B cell (primary cell): ENCODE measurements around the gene RABGAP1. TPM values are rescaled to one million over a fixed set of nuclear protein-coding genes. Genes with fewer than 3 reads are reported as not detected.

ENCODE experiments used
- ATAC-seq: fragments of 200-7000 bp; cut with Tn5 transposase; one replicate; pipeline ENCODE4 v1.10.0; 2021; ENCODE audit warnings: low read depth, mild to moderate bottlenecking, moderate number of reproducible peaks, moderate library complexity
- CTCF ChIA-PET: fragments of 350-600 bp; sonication (Branson Sonifier 250); formaldehyde crosslinking; loops from one replicate; lab custom pipeline; 2021; ENCODE audit warnings: antibody characterized with exemption, inconsistent platforms; lab: Charles Lee
- POLR2A ChIA-PET: fragments of 350-600 bp; sonication (Branson Sonifier 250); formaldehyde crosslinking; loops from one replicate; lab custom pipeline; 2021; ENCODE audit warnings: antibody characterized with exemption; lab: Charles Lee
- DNase-seq: peaks from one replicate; pipeline ENCODE4 v3.0.0; 2013
- H2AFZ ChIP-seq: 2 replicates; pipeline ENCODE4 v1.6.1; 2012; ENCODE audit warnings: mild to moderate bottlenecking, low read depth, low read length; ENCODE audit not compliant: insufficient read depth, poor library complexity, severe bottlenecking
- H3K27ac ChIP-seq, 2 donors: 1 replicate in 1 of 2; 2 replicates in 1 of 2; pipeline ENCODE4 v1.5.1; 2012 to 2013; ENCODE audit warnings: low read length in 2 of 2, mild to moderate bottlenecking in 2 of 2, moderate library complexity in 1 of 2
- H3K27me3 ChIP-seq, 4 experiments: fragments of 200-600 bp in 1 of 4; sonication (generic) in 1 of 4; replicated peaks in 1 of 4; 1 replicate in 2 of 4; 2 replicates in 2 of 4; pipeline versions ENCODE4 v1.6.1 to v1.7.0; 2013 to 2016; ENCODE audit warnings: low read length in 3 of 4, mild to moderate bottlenecking in 2 of 4, mixed read lengths in 1 of 4, moderate library complexity in 1 of 4; ENCODE audit not compliant: insufficient read depth in 4 of 4, control insufficient read depth in 3 of 4; ENCODE audit errors: control extremely low read depth in 1 of 4
- H3K36me3 ChIP-seq, 2 experiments: replicated peaks in 1 of 2; 1 replicate in 1 of 2; 2 replicates in 1 of 2; pipeline versions ENCODE4 v1.6.1 to v1.7.1; 2013; ENCODE audit warnings: low read length in 1 of 2; ENCODE audit not compliant: insufficient read depth in 2 of 2, control insufficient read depth in 1 of 2; ENCODE audit errors: control extremely low read depth in 1 of 2, extremely low read depth in 1 of 2
- H3K4me1 ChIP-seq, 2 donors: fragments of 200-600 bp in 1 of 2; sonication (generic) in 1 of 2; 1 replicate in 1 of 2; 2 replicates in 1 of 2; pipeline versions ENCODE4 v1.5.1 to v1.6.1; 2013 to 2017; ENCODE audit warnings: low read length in 2 of 2; ENCODE audit not compliant: control insufficient read depth in 2 of 2, insufficient read depth in 2 of 2
- H3K4me2 ChIP-seq: replicated peaks from 2 replicates; pipeline ENCODE3; 2012; ENCODE audit warnings: mild to moderate bottlenecking, low read depth, low read length; ENCODE audit not compliant: poor library complexity, severe bottlenecking
- H3K4me3 ChIP-seq, 5 experiments: fragments of 200-600 bp in 1 of 5; sonication (generic) in 1 of 5; 1 replicate in 3 of 5; 2 replicates in 2 of 5; pipeline versions ENCODE4 v1.5.1 to v1.7.0; 2011 to 2016; ENCODE audit warnings: low read length in 4 of 5, mild to moderate bottlenecking in 4 of 5, low read depth in 2 of 5, control low read depth in 1 of 5, moderate library complexity in 1 of 5; ENCODE audit not compliant: insufficient read depth in 1 of 5; ENCODE audit errors: control extremely low read depth in 1 of 5, extremely low read depth in 1 of 5
- H3K79me2 ChIP-seq: fragments of 200-600 bp; sonication (generic); one replicate; pipeline ENCODE4 v1.6.0; 2016; ENCODE audit warnings: low read length; ENCODE audit not compliant: control insufficient read depth, insufficient read depth
- H3K9ac ChIP-seq: fragments of 200-600 bp; sonication (generic); 2 replicates; pipeline ENCODE4 v1.6.1; 2017; ENCODE audit warnings: mild to moderate bottlenecking, low read length, moderate library complexity
- H3K9me3 ChIP-seq, 3 donors: one replicate each; pipeline versions ENCODE4 v1.6.1 to v1.7.1; 2013; ENCODE audit warnings: low read length in 2 of 3; ENCODE audit not compliant: control insufficient read depth in 2 of 3, insufficient read depth in 1 of 3; ENCODE audit errors: control extremely low read depth in 1 of 3
- H4K20me1 ChIP-seq: 2 replicates; pipeline ENCODE4 v1.6.0; 2012; ENCODE audit warnings: mild to moderate bottlenecking, low read length; ENCODE audit not compliant: insufficient read depth, control insufficient read depth, poor library complexity, severe bottlenecking
- H3K27ac Mint-ChIP-seq: one replicate; pipeline ENCODE4 v1.8.0; 2021; ENCODE audit warnings: mixed read lengths
- H3K27me3 Mint-ChIP-seq: one replicate; pipeline ENCODE4 v1.8.0; 2021; ENCODE audit warnings: mixed read lengths
- H3K4me1 Mint-ChIP-seq: one replicate; pipeline ENCODE4 v1.8.0; 2021; ENCODE audit warnings: mixed read lengths
- H3K4me3 Mint-ChIP-seq: one replicate; pipeline ENCODE4 v1.8.0; 2021; ENCODE audit warnings: mixed read lengths
- H3K9me3 Mint-ChIP-seq: one replicate; pipeline ENCODE4 v1.8.0; 2022; ENCODE audit warnings: mixed read lengths; ENCODE audit not compliant: insufficient read depth
- EZH2 ChIP-seq: IDR thresholded peaks from 2 replicates; pipeline ENCODE4 v1.6.1; 2012; ENCODE audit warnings: borderline replicate concordance, low read depth, mild to moderate bottlenecking, moderate library complexity, low read length; ENCODE audit not compliant: insufficient read depth, poor library complexity, severe bottlenecking
- WGBS: methylation state at CpG from one replicate; pipeline ENCODE4 v1.1.5; 2013; ENCODE audit warnings: missing lambda C conversion rate; ENCODE audit not compliant: insufficient coverage; 5-methylcytosine and 5-hydroxymethylcytosine counted together
- intact Hi-C: fragments of 100-400 bp; cut with micrococcal nuclease; formaldehyde crosslinking; loops from one replicate; pipeline ENCODE4 v1.10.0; 2022
- polyA plus RNA-seq: library from polyadenylated mRNA; depleted of rRNA; stranded (reverse); fragments of >200 nt; gene quantifications from 2 replicates; pipeline ENCODE4 v1.2.3, GENCODE V29; 2012
- total RNA-seq, 2 donors: library from RNA; stranded (reverse); fragments of 120-200 nt in 1 of 2; gene quantifications; 1 replicate in 1 of 2; 2 replicates in 1 of 2; pipeline versions ENCODE4 v1.2.3 to v1.2.4, GENCODE V29; 2013 to 2022
- TF ChIP-seq, protein P1 (sequence below): fragments of 200-600 bp; IDR thresholded peaks from one replicate; pipeline ENCODE4 v1.8.0; 2022; ENCODE audit warnings: antibody characterized with exemption, mild to moderate bottlenecking

Gene RABGAP1
- total and polyA plus RNA-seq, 2 donors (not counting 1 experiment from before 2014, with no cell fraction given) = 13.9 to 81.0 TPM

DNA sequence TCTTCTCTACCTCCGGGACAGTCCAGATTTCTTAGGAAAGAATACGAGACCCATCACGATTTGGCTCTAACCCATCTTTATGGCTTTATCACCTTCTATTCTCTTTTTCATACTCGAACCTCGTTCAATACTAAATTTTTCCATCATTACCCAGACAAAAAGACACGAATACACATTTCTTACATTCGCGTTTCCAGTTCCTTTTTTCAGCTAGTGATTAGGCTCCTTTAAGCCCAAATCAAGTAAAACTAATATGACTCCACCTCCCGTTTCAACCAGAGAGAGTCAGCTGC, 28.2 kb upstream of the RABGAP1 start:
- Histone ChIP-seq H3K36me3 (peaks cover 6 to 19% of the 10 kb centered on the region in 2 experiments), H3K4me1 (peaks cover 13 to 16% of the 10 kb centered on the region in 2 donors), H3K4me3 (peak overlapping the region; percentile 68 to 92 (median 83)), H3K4me2 (peak overlapping the region; percentile 77), H3K9ac (peak overlapping the region; percentile 76), H3K27ac (peak overlapping the region; percentile 81), H3K79me2 (peaks cover 18% of the 10 kb centered on the region), H4K20me1 (no peaks in the 10 kb centered on the region), H3K9me3 (no peaks in the 10 kb centered on the region), H2AFZ (peak overlapping the region; percentile 83), H3K27me3 (no peaks in the 10 kb centered on the region)
- DNase-seq = no peak
- ChIA-PET CTCF (interaction anchor here (0.9 to 2.3 kb wide), 8 partner anchors 8 to 79 kb away, joined by 3 to 14 read pairs (median 4); partner anchors contain the start of genes RABGAP1, RC3H2 and ZBTB26), POLR2A (interaction anchor here (0.5 to 2.7 kb wide), 10 partner anchors 8 to 1974 kb away, joined by 3 to 28 read pairs (median 6); partner anchors contain the start of genes PDCL, RABGAP1, RC3H2 and ZBTB26)
- intact Hi-C loops = loop anchor here (1.0 kb wide), 1 partner anchor 28 kb away; no protein-coding TSS in a partner anchor
- 2% methylated on average over 9 of the region's 9 CpGs for WGBS
- H3K27ac Mint-ChIP-seq = peak overlapping the region; percentile 97
- H3K9me3 Mint-ChIP-seq = no peaks in the 10 kb centered on the region
- no peak for ATAC-seq
- H3K4me3 Mint-ChIP-seq = peak overlapping the region; percentile 89
- no peaks in the 10 kb centered on the region for H3K27me3 Mint-ChIP-seq
- H3K4me1 Mint-ChIP-seq = peaks cover 25% of the 10 kb centered on the region
- TF ChIP-seq EZH2 = no peak
- TF ChIP-seq, protein P1, sequence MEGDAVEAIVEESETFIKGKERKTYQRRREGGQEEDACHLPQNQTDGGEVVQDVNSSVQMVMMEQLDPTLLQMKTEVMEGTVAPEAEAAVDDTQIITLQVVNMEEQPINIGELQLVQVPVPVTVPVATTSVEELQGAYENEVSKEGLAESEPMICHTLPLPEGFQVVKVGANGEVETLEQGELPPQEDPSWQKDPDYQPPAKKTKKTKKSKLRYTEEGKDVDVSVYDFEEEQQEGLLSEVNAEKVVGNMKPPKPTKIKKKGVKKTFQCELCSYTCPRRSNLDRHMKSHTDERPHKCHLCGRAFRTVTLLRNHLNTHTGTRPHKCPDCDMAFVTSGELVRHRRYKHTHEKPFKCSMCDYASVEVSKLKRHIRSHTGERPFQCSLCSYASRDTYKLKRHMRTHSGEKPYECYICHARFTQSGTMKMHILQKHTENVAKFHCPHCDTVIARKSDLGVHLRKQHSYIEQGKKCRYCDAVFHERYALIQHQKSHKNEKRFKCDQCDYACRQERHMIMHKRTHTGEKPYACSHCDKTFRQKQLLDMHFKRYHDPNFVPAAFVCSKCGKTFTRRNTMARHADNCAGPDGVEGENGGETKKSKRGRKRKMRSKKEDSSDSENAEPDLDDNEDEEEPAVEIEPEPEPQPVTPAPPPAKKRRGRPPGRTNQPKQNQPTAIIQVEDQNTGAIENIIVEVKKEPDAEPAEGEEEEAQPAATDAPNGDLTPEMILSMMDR = no peak

DNA sequence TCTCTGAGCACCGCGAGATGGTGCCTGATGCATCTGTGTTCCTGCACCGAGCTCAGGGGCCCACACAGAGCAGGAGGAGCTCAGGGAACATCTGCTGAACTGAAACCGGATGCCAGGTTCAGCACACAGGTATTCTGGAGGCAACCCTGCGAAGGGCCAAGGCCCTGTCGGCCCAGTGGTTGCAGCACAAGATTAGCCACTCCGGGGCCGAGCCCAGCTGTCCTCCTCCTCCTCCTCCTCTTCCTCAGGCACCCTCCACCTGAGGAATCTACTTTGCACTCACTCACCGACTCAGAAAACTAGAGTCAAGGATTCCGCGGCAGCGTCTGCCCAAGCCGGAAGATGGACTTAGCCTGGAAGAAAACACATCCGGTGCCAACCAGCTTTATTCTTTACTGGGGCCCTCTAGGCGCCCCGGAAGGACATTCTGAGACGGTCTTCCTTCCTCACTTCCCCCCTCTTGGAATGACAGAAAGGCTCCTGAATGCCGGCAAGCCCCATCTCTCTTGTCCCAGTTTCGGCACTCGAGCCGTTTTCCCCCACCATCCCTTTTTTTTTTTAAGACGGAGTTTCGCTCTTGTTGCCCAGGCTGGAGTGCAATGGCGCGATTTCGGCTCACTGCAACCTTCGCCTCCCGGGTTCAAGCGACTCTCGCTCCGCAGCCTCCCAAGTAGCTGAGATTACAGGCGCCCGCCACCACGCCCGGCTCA, 27.7 kb upstream of the RABGAP1 start, which contains the start of gene ZBTB6:
Gene ZBTB6, minus strand, starts transcription at position 360 of the 710 bp plus-strand sequence. CDS start 1,251 bp downstream, outside the sequence.
- Histone ChIP-seq H2AFZ (peak within 1 kb of the TSS; percentile 83), H3K4me3 (peak within 1 kb of the TSS; percentile 68 to 92 (median 83)), H3K79me2 (peaks cover 18% of the 10 kb centered on the region), H3K9ac (peak within 1 kb of the TSS; percentile 76), H3K4me2 (peak within 1 kb of the TSS; percentile 77), H3K4me1 (peaks cover 13 to 16% of the 10 kb centered on the region in 2 donors), H3K27ac (peak within 1 kb of the TSS; percentile 81), H3K27me3 (no peaks in the 10 kb centered on the region), H4K20me1 (no peaks in the 10 kb centered on the region), H3K9me3 (no peaks in the 10 kb centered on the region), H3K36me3 (peaks cover 8 to 23% of the 10 kb centered on the region in 2 experiments)
- ChIA-PET POLR2A (interaction anchor here (0.7 to 2.7 kb wide), 9 partner anchors 8 to 1973 kb away, joined by 3 to 28 read pairs (median 6); partner anchors contain the start of genes PDCL, RABGAP1, RC3H2 and ZBTB26), CTCF (interaction anchor here (0.9 to 2.3 kb wide), 9 partner anchors 8 to 437 kb away, joined by 3 to 14 read pairs (median 4); partner anchors contain the start of genes RABGAP1, RC3H2 and ZBTB26)
- peak within 1 kb of the TSS; percentile 97 for H3K27ac Mint-ChIP-seq
- peak within 1 kb of the TSS; percentile 89 for H3K4me3 Mint-ChIP-seq
- H3K4me1 Mint-ChIP-seq = peaks cover 25% of the 10 kb centered on the region
- intact Hi-C loops = loop anchor here (1.0 kb wide), 3 partner anchors 8 to 27 kb away; partner anchors contain the start of genes RC3H2 and ZBTB26
- DNase-seq (peak; percentile 92), ATAC-seq (peak; percentile 93)
- H3K27me3 Mint-ChIP-seq = no peaks in the 10 kb centered on the region
- TF ChIP-seq EZH2 = no peak
- TF ChIP-seq, protein P1 = no peak
- WGBS = under 1% methylated on average over 35 of the region's 35 CpGs
- no peaks in the 10 kb centered on the region for H3K9me3 Mint-ChIP-seq
